Stimulated activated naive CD8-positive, alpha-beta T cell treated with anti-CD3 and anti-CD28 coated beads, Interleukin-15, amount 100 ng/mL, for 72 hours (primary cell): Measurements from ENCODE around the gene CBFA2T2.

Experiments
- ATAC-seq: fragments of 150-1000 bp; cut with Tn5 transposase; 2 replicates; pipeline ENCODE4 v1.10.0; 2021; ENCODE audit warnings: mild to moderate bottlenecking, moderate library complexity
- DNase-seq, 2 donors: peaks; one replicate each; pipeline ENCODE4 v3.0.0; 2021 to 2022
- H3K27ac Mint-ChIP-seq, 2 donors: one replicate each; pipeline ENCODE4 v1.8.0; 2022; ENCODE audit warnings: mild to moderate bottlenecking in 2 of 2, mixed read lengths in 2 of 2, moderate library complexity in 2 of 2
- H3K27me3 Mint-ChIP-seq: one replicate; pipeline ENCODE4 v1.8.0; 2022; ENCODE audit warnings: mixed read lengths
- H3K4me1 Mint-ChIP-seq: one replicate; pipeline ENCODE4 v1.8.0; 2022; ENCODE audit warnings: mild to moderate bottlenecking, mixed read lengths
- H3K4me3 Mint-ChIP-seq, 2 donors: one replicate each; pipeline ENCODE4 v1.8.0; 2022; ENCODE audit warnings: mild to moderate bottlenecking in 2 of 2, mixed read lengths in 2 of 2, moderate library complexity in 1 of 2
- H3K9me3 Mint-ChIP-seq, 2 donors: one replicate each; pipeline ENCODE4 v1.8.0; 2022; ENCODE audit warnings: mixed read lengths in 2 of 2

Gene CBFA2T2

DNA sequence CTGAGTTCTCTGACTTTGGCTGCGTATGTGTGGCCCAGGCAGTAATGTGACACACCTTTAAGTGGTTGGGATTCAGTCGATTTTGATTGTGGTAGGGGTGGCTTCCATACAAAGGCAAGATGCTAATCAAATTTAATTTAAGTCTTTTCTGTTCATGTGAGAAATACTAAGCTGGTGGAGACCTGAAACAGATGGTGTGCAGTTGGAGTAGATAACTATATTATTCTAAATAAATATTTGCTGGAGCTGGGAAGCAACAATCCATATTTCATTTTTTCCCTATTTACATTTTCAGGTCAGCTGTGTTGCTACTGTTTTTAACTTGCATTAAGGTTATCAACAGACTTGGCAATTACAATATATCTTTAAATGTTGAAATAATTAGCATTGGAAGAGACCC lies 104.8 kb downstream of the CBFA2T2 start:
- Mint-ChIP-seq H3K4me3 (no peak overlapping the region), H3K27ac (no peak overlapping the region), H3K4me1 (peaks cover 7% of the 10 kb centered on the region), H3K27me3 (no peaks in the 10 kb centered on the region), H3K9me3 (no peaks in the 10 kb centered on the region)
- DNase-seq (no peak), ATAC-seq (no peak)

DNA sequence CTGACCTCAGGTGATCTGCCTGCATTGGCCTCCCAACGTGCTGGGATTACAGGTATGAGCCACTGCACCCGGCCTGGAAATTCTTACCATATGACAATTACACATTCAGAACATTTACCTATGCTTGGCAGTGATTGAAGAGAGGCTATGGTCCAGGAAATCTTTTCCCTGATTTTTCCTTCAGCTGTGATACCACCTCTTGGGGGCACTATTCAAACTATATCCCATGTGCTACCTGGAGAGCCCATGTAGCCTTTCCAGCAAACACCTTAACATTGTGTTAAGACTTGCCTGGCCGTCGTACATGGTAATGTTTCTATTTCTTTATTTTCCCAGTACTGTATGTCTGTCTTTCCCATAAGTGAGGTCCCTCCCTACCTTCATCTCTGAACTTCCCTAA lies 110.5 kb downstream of the CBFA2T2 start:
- Mint-ChIP-seq H3K27ac (no peak overlapping the region), H3K27me3 (no peaks in the 10 kb centered on the region), H3K4me1 (peaks cover 20% of the 10 kb centered on the region), H3K9me3 (no peaks in the 10 kb centered on the region), H3K4me3 (no peak overlapping the region)
- DNase-seq (no peak), ATAC-seq (no peak)

GRCh38 chr20:33600981-33601380 lies 111.1 kb downstream of the CBFA2T2 start:
- Mint-ChIP-seq H3K4me3 (no peak overlapping the region), H3K4me1 (peaks cover 20% of the 10 kb centered on the region), H3K9me3 (no peaks in the 10 kb centered on the region), H3K27me3 (no peaks in the 10 kb centered on the region), H3K27ac (no peak overlapping the region)
- ATAC-seq (no peak), DNase-seq (no peak)

- peaks cover 20% of the 10 kb centered on the region for H3K4me1 Mint-ChIP-seq
- peak overlapping the region; percentile 42 to 91 for H3K27ac Mint-ChIP-seq
- no peak for DNase-seq
- H3K9me3 Mint-ChIP-seq: no peaks in the 10 kb centered on the region
- no peak for ATAC-seq
- H3K27me3 Mint-ChIP-seq: no peaks in the 10 kb centered on the region
- no peak overlapping the region for H3K4me3 Mint-ChIP-seq
Observed at GRCh38 chr20:33601861-33602260, 112.0 kb downstream of the CBFA2T2 start.

DNA sequence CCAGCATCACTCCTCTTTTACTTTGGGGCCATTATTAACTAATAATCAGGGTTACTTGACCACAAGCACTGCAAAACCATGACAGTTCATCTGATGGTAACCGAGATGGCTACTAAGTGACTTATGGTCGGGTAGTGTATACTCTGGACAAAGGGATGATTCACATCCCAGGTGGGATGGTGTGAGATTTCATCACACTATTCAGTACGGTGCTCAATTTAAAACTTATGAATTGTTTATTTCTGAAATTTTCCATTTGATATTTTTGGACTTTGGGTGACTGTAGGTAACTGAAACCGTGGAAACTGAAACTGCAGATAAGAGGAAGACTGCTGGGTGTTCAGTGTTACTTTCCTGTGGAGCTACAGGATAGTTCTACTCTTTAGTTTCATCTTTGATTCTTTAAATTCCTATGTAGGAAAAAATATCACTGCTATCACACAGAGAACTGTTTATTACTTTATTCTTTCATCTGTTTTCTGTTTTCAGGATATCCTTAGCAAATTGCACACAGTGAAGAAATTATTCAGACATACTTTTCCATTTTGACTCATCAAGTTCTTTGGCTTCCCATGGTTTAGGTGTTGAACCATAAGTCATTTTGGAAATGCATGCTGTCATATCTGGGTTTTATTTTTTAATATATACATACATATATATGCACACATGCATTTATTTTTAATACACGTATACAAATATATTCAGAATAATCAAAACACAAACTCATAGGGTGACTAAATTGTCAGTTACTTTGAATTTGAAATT lies 113.1 kb downstream of the CBFA2T2 start:
- Mint-ChIP-seq H3K27me3 (no peaks in the 10 kb centered on the region), H3K9me3 (no peaks in the 10 kb centered on the region), H3K4me1 (peaks cover 20% of the 10 kb centered on the region), H3K4me3 (peak overlapping the region in 1 of 2 donors; percentile 41), H3K27ac (peak overlapping the region in 1 of 2 donors; percentile 31)
- peak; percentile 74 for ATAC-seq
- no peak for DNase-seq

DNA sequence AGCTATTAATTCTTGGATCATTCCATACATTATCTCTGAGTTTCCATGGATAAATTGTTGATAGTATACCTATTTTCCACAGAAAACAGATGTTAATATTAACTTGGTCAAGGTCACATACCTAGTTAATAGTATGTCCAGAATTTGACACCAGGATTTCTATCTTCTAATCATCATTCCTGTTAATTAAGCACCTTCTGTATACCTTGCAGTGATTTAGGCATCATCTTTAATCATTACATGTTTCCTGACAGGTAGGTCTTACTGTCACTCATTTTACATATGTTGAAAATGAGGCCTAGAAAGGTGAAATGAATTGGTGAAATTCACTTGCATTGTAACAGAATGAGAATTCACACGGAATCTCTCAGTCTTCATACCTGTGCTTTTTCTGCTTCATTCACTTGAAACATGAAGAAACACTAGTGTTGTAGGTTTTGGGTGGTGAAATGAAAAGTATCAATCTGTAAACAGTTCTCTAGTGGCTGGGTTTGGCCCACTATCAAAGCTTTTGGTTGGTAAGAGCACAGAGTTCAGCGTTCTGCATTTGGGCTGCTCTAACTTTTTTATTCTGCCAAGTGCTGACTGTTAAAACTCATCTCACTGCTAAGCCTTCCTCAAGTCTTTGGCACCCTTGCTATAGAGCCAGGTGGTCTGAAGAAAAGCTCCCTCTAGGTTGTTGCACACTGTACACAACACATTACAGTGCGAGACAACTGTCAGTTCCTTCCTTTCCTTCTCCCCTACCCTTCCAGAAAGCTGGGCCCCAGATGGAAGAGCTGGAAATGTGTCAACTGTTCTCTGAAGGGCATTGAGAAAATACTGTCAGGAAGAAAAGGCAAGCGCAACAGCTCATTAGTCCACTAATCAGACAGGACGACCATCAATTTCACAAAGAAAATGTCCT lies 114.4 kb downstream of the CBFA2T2 start:
- Mint-ChIP-seq H3K4me1 (peaks cover 20% of the 10 kb centered on the region), H3K9me3 (no peaks in the 10 kb centered on the region), H3K27ac (no peak overlapping the region), H3K27me3 (no peaks in the 10 kb centered on the region), H3K4me3 (no peak overlapping the region)
- ATAC-seq (no peak), DNase-seq (no peak)

DNA sequence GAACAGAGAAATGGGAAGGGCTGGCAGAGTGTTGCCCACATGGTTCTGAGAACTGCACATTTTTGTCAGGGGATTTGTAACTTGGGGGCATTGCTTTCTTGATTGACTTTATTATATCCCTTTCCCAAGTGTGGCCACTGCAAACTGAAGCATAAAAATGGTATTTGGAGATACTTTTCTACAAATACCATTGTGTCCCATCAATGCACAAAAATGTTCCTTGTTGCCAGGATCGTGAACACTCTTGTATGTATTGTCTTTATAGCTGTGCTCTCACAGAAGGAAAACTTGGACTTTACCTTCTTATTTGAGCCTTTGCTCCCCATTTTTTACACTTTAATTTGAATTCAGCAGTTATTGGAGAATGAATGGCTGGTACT lies 115.1 kb downstream of the CBFA2T2 start:
- H3K27me3 Mint-ChIP-seq: no peaks in the 10 kb centered on the region
- H3K4me1 Mint-ChIP-seq: peaks cover 20% of the 10 kb centered on the region
- no peak overlapping the region for H3K4me3 Mint-ChIP-seq
- DNase-seq (no peak), ATAC-seq (no peak)
- H3K9me3 Mint-ChIP-seq: no peaks in the 10 kb centered on the region
- no peak overlapping the region for H3K27ac Mint-ChIP-seq

DNA sequence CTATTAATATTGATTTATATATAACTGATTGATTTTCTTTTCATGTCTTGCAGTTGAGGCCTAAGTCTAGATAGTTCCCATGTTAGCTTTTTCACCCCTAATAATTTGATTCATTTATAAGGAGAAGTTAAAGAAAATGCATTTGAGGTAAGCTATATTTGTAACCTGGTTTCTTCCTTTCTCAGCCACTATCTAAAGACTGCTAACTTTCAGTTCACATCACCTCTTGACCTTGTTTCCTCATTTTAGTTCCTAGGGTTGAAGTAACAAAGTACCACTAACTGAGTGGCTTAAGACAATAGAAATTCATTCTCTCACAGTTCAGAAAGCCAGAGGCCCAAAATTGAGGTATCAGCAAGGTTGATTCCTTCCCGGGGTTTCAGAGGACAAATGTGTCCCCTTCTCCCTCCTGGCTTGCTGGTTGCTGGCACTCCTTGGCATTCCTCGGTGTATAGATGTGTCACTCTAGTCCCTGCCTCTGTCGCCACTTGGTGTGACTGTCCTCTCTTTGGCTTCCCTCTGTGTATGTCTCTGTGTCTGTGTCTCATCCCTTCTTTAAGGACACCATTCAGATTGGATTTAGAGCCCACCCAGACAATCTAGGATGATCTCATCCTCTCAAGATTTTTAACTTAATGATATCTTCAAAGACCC lies 116.3 kb downstream of the CBFA2T2 start:
- Mint-ChIP-seq H3K4me1 (peaks cover 20% of the 10 kb centered on the region), H3K27ac (no peak overlapping the region)
- no peak for DNase-seq

DNA sequence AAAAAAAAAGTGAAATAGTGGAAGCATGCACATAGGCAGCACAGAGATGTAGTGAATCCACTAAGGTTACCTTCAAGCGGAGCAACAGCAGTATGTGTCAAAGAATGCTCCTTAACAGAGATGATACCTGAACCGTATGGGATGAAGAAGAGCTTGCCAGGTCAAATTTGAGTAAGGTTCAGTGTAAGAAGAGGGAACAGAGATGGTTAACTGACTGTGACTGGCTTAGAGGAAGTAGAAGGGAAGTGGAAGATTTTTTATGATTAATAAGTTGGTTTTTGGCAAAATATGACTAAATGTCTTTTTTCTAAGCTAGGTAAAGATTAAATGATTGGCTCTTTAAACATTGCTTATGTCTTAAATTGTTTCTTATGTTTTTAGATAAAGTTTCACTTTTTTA lies 119.6 kb downstream of the CBFA2T2 start:
- no peaks in the 10 kb centered on the region for H3K9me3 Mint-ChIP-seq
- no peaks in the 10 kb centered on the region for H3K27me3 Mint-ChIP-seq
- H3K4me3 Mint-ChIP-seq: no peak overlapping the region
- ATAC-seq (no peak), DNase-seq (no peak)
- peak overlapping the region in 1 of 2 donors; percentile 75 for H3K27ac Mint-ChIP-seq
- no peaks in the 10 kb centered on the region for H3K4me1 Mint-ChIP-seq

More for the DNA sequence above, 116.3 kb downstream of the CBFA2T2 start:
- ATAC-seq: no peak
- Mint-ChIP-seq H3K4me3 (no peak overlapping the region), H3K27me3 (no peaks in the 10 kb centered on the region), H3K9me3 (no peaks in the 10 kb centered on the region)

DNA sequence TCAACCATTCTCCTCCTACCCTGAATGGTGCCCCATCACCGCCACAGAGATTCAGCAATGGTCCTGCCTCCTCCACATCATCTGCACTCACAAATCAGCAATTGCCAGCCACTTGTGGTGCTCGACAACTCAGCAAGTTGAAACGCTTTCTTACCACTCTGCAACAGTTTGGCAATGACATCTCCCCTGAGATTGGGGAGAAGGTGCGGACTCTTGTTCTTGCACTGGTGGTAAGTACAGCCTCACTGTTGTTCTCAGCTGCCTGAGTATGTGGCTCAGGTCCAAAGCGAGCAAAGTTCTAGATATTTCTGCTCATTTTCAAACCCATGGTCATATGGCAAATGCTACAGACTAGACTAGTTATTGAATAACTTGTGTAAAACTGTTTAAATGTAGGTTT lies 121.2 kb downstream of the CBFA2T2 start:
- no peaks in the 10 kb centered on the region for H3K4me1 Mint-ChIP-seq
- H3K27ac Mint-ChIP-seq: no peak overlapping the region
- no peak for DNase-seq
- no peak for ATAC-seq
- no peaks in the 10 kb centered on the region for H3K9me3 Mint-ChIP-seq
- no peaks in the 10 kb centered on the region for H3K27me3 Mint-ChIP-seq
- H3K4me3 Mint-ChIP-seq: no peak overlapping the region

DNA sequence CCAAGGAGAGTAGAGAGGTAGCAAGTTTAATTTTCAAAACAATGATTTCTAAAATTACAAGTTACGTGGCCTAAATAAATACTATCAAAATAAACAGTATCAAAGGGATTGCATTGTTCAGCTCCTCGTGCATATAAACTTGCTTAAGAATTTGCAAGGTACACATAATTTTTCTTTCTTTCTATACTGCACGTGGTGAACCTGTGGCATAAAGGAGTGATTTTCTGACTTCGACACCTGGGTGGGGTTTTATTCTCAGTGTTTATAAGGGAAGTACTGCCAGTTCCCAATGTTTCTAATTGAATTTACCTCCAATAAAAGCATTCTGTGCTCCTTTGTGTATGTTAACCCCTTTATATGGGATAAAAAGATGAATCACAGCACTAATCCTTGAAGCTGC lies 122.1 kb downstream of the CBFA2T2 start:
- no peak overlapping the region for H3K4me3 Mint-ChIP-seq

DNA sequence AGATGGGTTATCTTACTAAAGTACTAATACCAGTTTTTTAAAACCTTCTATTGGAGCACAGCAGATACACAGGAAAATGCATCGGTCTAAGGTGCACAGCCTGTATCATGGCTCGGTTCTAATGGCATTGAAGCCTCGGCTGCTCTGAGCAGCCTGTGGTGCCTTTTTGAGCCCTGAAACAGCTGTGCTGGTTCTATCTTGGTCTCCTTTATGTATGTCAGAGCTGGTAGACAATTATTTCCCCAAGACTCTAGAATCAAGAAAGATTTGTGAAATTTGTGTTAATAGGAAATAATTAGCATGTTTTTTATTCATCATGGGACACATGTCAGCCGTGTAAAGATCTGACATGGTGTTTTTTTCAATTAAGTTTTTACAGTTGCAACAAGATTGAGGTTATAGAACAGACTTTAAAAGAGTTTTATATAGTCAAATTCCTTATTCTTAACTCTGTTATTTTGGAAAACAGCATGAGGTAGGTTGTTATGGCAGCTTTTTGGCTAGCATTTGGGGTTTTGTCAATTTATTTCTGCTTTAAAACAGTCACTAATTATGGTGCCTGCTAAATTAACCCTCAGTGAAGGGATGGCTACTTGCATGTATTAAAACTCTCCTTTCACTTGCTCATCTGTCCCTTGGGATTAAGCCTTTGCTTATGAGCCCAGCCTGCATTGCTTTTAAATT lies 132.0 kb downstream of the CBFA2T2 start:
- no peak overlapping the region for H3K27ac Mint-ChIP-seq
- no peaks in the 10 kb centered on the region for H3K9me3 Mint-ChIP-seq
- H3K27me3 Mint-ChIP-seq: no peaks in the 10 kb centered on the region
- no peak for DNase-seq
- no peak for ATAC-seq
- no peaks in the 10 kb centered on the region for H3K4me1 Mint-ChIP-seq
- H3K4me3 Mint-ChIP-seq: no peak overlapping the region

More for the DNA sequence above, 122.1 kb downstream of the CBFA2T2 start:
- H3K4me1 Mint-ChIP-seq: no peaks in the 10 kb centered on the region
- H3K27me3 Mint-ChIP-seq: no peaks in the 10 kb centered on the region
- no peaks in the 10 kb centered on the region for H3K9me3 Mint-ChIP-seq
- DNase-seq (no peak), ATAC-seq (no peak)
- H3K27ac Mint-ChIP-seq: no peak overlapping the region

GRCh38 chr20:33622705-33623365 lies 132.9 kb downstream of the CBFA2T2 start:
- no peak for DNase-seq
- no peak for ATAC-seq
- no peaks in the 10 kb centered on the region for H3K4me1 Mint-ChIP-seq
- H3K9me3 Mint-ChIP-seq: no peaks in the 10 kb centered on the region
- no peak overlapping the region for H3K4me3 Mint-ChIP-seq
- no peaks in the 10 kb centered on the region for H3K27me3 Mint-ChIP-seq
- peak overlapping the region in 1 of 2 donors; percentile 42 for H3K27ac Mint-ChIP-seq

GRCh38 chr20:33624399-33624798 lies 134.5 kb downstream of the CBFA2T2 start:
- Mint-ChIP-seq H3K4me3 (no peak overlapping the region), H3K4me1 (no peaks in the 10 kb centered on the region), H3K27me3 (no peaks in the 10 kb centered on the region), H3K27ac (no peak overlapping the region), H3K9me3 (no peaks in the 10 kb centered on the region)
- no peak for ATAC-seq
- DNase-seq: no peak

GRCh38 chr20:33626190-33626589 lies 136.3 kb downstream of the CBFA2T2 start:
- no peak overlapping the region for H3K27ac Mint-ChIP-seq
- no peak overlapping the region for H3K4me3 Mint-ChIP-seq
- H3K27me3 Mint-ChIP-seq: no peaks in the 10 kb centered on the region
- DNase-seq (no peak), ATAC-seq (no peak)
- no peaks in the 10 kb centered on the region for H3K4me1 Mint-ChIP-seq
- no peaks in the 10 kb centered on the region for H3K9me3 Mint-ChIP-seq
